Globus pallidus (tissue), 1 donor: Measurements from ENCODE around the gene SLC26A4.

Experiments
- DNase-seq: peaks from one replicate; pipeline ENCODE4 v3.0.0-alpha.2; 2015; ENCODE audit warnings: low spot score

SLC26A4 gene

GRCh38 chr7:107661081-107661864 is 645 bp downstream of the SLC26A4 start:
- no peak for DNase-seq

- no peak for DNase-seq
These were observed 1.3 kb downstream of the SLC26A4 start for GRCh38 chr7:107661865-107662379.

GRCh38 chr7:107663196-107663595 is 2.6 kb downstream of the SLC26A4 start:
- no peak for DNase-seq

- no peak for DNase-seq
These were observed 6.2 kb downstream of the SLC26A4 start for GRCh38 chr7:107666790-107667189.

GRCh38 chr7:107667341-107667740 is 6.7 kb downstream of the SLC26A4 start:
- DNase-seq: no peak

GRCh38 chr7:107668296-107668695 is 7.7 kb downstream of the SLC26A4 start:
- no peak for DNase-seq

- DNase-seq: no peak
These were observed 11.6 kb downstream of the SLC26A4 start for GRCh38 chr7:107672183-107672582.

GRCh38 chr7:107676249-107676648 is 15.6 kb downstream of the SLC26A4 start:
- no peak for DNase-seq

- no peak for DNase-seq
These were observed 17.6 kb downstream of the SLC26A4 start for GRCh38 chr7:107678110-107678753.

GRCh38 chr7:107680478-107680877 is 19.9 kb downstream of the SLC26A4 start:
- DNase-seq: no peak

GRCh38 chr7:107682886-107683285 is 22.3 kb downstream of the SLC26A4 start:
- DNase-seq: no peak

- no peak for DNase-seq
These were observed 23.7 kb downstream of the SLC26A4 start for GRCh38 chr7:107684287-107684686.

- no peak for DNase-seq
These were observed 24.4 kb downstream of the SLC26A4 start for GRCh38 chr7:107684947-107685463.

GRCh38 chr7:107686816-107687387 is 26.3 kb downstream of the SLC26A4 start:
- no peak for DNase-seq

GRCh38 chr7:107687656-107688055 is 27.0 kb downstream of the SLC26A4 start:
- no peak for DNase-seq

- DNase-seq: no peak
These were observed 28.9 kb downstream of the SLC26A4 start for GRCh38 chr7:107689553-107689952.

- no peak for DNase-seq
These were observed 29.5 kb downstream of the SLC26A4 start for GRCh38 chr7:107690084-107690483.

- no peak for DNase-seq
These were observed 30.0 kb downstream of the SLC26A4 start for GRCh38 chr7:107690611-107691010.

- no peak for DNase-seq
These were observed 31.1 kb downstream of the SLC26A4 start for GRCh38 chr7:107691716-107692115.

- no peak for DNase-seq
These were observed 31.9 kb downstream of the SLC26A4 start for GRCh38 chr7:107692501-107692900.

GRCh38 chr7:107693396-107693795 is 32.8 kb downstream of the SLC26A4 start:
- DNase-seq: peak; percentile 18

- DNase-seq: peak; percentile 47
These were observed 33.8 kb downstream of the SLC26A4 start for GRCh38 chr7:107694386-107694785.
